Measurements from ENCODE around the gene CHST8. TPM values are rescaled to one million over a fixed set of nuclear protein-coding genes. Genes with fewer than 3 reads are reported as not detected.
A peak's percentile ranks its signal among the peaks of the same experiment; 100 is the strongest.

The CHST8 gene
- total RNA-seq, 2 donors from 2014 or later: 1.6 to 3.8 TPM

- Mint-ChIP-seq H3K4me3 (no peak overlapping the region), H3K9me3 (peaks cover 13% of the 10 kb centered on the region), H3K4me1 (no peaks in the 10 kb centered on the region), H3K27me3 (ENCODE audit: insufficient read depth) (no peaks in the 10 kb centered on the region), H3K27ac (no peak overlapping the region), H3K36me3 (ENCODE audit: low read depth) (no peaks in the 10 kb centered on the region)
- Histone ChIP-seq H3K9me3 (ENCODE audit: control insufficient read depth, low read length) (no peaks in the 10 kb centered on the region), H3K9ac (ENCODE audit: extremely low read depth, low read length, poor library complexity, severe bottlenecking) (no peak overlapping the region), H3K4me3 (ENCODE audit: low read length) (no peak overlapping the region), H3K36me3 (ENCODE audit: control insufficient read depth, insufficient read depth, low read length) (no peaks in the 10 kb centered on the region), H3K27me3 (ENCODE audit: control insufficient read depth, insufficient read depth, low read length, poor library complexity, severe bottlenecking) (no peaks in the 10 kb centered on the region), H3K4me1 (ENCODE audit: control insufficient read depth, insufficient read depth, low read length) (no peaks in the 10 kb centered on the region), H3K27ac (ENCODE audit: low read depth, low read length) (no peak overlapping the region)
- no peak for TF ChIP-seq CTCF (conservative IDR thresholded peaks at IDR 0.05)
- DNase-seq: no peak
- 74% methylated on average over 3 of the region's 3 CpGs; no CpG with 5 or more reads in 1 of the 2 experiments for WGBS, 2 experiments (ENCODE audit: insufficient coverage in 1 of 2, insufficient read length in 1 of 2)
Observed at GRCh38 chr19:33736787-33737186, 115.0 kb downstream of the CHST8 start.

GRCh38 chr19:33737681-33738371 is 116.1 kb downstream of the CHST8 start:
- Mint-ChIP-seq H3K4me1 (no peaks in the 10 kb centered on the region), H3K4me3 (no peak overlapping the region), H3K27me3 (ENCODE audit: insufficient read depth) (no peaks in the 10 kb centered on the region), H3K9me3 (peaks cover 4% of the 10 kb centered on the region), H3K36me3 (ENCODE audit: low read depth) (no peaks in the 10 kb centered on the region), H3K27ac (no peak overlapping the region)
- TF ChIP-seq CTCF (conservative IDR thresholded peaks at IDR 0.05): no peak
- Histone ChIP-seq H3K9me3 (ENCODE audit: control insufficient read depth, low read length) (no peaks in the 10 kb centered on the region), H3K27me3 (ENCODE audit: control insufficient read depth, insufficient read depth, low read length, poor library complexity, severe bottlenecking) (no peaks in the 10 kb centered on the region), H3K27ac (ENCODE audit: low read depth, low read length) (no peak overlapping the region), H3K4me1 (ENCODE audit: control insufficient read depth, insufficient read depth, low read length) (no peaks in the 10 kb centered on the region), H3K9ac (ENCODE audit: extremely low read depth, low read length, poor library complexity, severe bottlenecking) (no peak overlapping the region), H3K4me3 (ENCODE audit: low read length) (no peak overlapping the region), H3K36me3 (ENCODE audit: control insufficient read depth, insufficient read depth, low read length) (no peaks in the 10 kb centered on the region)
- no peak for DNase-seq
- 80 to 93% methylated on average over 1 to 4 of the region's 4 CpGs for WGBS, 2 experiments (ENCODE audit: insufficient coverage in 1 of 2, insufficient read length in 1 of 2)

DNA sequence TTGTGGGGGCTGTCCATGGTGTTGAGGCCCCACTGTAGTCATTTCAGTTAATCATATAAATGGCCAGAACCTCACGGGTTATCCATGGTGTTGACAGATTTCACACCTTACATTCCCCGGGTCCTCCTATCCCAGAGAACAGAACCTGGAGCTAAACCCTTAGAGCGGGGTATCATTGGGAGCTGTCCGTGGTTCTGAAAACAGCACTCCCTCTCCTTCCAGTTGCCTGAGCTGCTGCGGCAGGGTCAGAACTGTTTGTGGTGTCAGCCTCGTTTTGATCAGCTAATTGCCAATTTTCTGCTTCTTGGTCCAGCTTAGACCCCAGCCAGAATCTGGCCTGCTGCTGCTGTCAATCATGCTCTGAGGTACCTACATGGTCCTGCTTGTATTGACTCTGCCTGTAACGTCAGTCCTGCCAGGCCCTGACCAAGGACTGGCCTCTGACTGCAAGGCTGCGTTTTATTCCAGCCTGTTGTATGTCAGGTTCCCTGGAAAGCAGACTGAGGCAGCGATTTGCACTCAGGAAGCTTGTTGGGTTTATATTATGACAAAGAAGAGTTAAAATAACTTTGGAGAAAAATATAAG is 119.2 kb downstream of the CHST8 start:
- no peaks in the 10 kb centered on the region for H3K27me3 Mint-ChIP-seq (ENCODE audit: insufficient read depth)
- Histone ChIP-seq H3K27ac (ENCODE audit: low read depth, low read length) (no peak overlapping the region), H3K9me3 (ENCODE audit: control insufficient read depth, low read length) (no peaks in the 10 kb centered on the region), H3K36me3 (ENCODE audit: control insufficient read depth, insufficient read depth, low read length) (no peaks in the 10 kb centered on the region), H3K27me3 (ENCODE audit: control insufficient read depth, insufficient read depth, low read length, poor library complexity, severe bottlenecking) (no peaks in the 10 kb centered on the region), H3K9ac (ENCODE audit: extremely low read depth, low read length, poor library complexity, severe bottlenecking) (no peak overlapping the region), H3K4me3 (ENCODE audit: low read length) (no peak overlapping the region), H3K4me1 (ENCODE audit: control insufficient read depth, insufficient read depth, low read length) (no peaks in the 10 kb centered on the region)
- no peak overlapping the region for H3K27ac Mint-ChIP-seq
- 39 to 47% methylated on average over 6 to 9 of the region's 9 CpGs for WGBS, 2 experiments (ENCODE audit: insufficient coverage in 1 of 2, insufficient read length in 1 of 2)
- no peak overlapping the region for H3K4me3 Mint-ChIP-seq
- H3K9me3 Mint-ChIP-seq: no peaks in the 10 kb centered on the region
- no peak for TF ChIP-seq CTCF (conservative IDR thresholded peaks at IDR 0.05)
- no peaks in the 10 kb centered on the region for H3K36me3 Mint-ChIP-seq (ENCODE audit: low read depth)
- H3K4me1 Mint-ChIP-seq: no peaks in the 10 kb centered on the region
- DNase-seq: peak; percentile 90

Data from endodermal cell (in vitro differentiated cells).